ENCODE measurements around the gene TLNRD1. TPM values are rescaled to one million over a fixed set of nuclear protein-coding genes. Genes with fewer than 3 reads are reported as not detected.

TLNRD1 gene
- total RNA-seq, 2 donors from 2014 or later, result 17.5 to 17.6 TPM

DNA sequence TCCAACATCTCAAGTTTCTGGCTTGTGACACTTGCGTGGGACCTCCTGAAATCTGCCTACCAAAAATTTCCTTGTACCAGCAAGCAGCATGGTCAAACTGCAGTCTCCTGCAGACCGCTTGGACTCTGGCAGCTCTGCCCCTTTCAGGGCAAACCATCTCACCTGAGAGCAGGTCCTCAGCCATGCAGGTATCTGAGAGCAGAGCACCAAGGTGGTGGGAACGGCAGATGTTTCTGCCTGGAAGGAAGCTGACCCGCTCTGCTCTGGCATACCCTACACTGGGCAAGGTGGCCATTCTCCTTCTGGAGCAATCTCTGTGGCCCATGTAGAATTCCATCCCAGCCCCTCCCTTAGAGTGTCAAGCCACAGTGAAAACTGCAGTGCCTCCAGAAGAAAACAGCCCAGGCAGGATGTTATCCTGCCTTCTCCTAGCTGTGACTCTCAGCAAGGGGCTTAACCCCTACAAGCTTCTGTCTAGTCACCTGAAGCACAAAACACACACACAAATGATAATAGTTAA is 32.7 kb upstream of the TLNRD1 start:
- Mint-ChIP-seq H3K4me1 (peaks cover 17% of the 10 kb centered on the region), H3K27me3 (no peaks in the 10 kb centered on the region), H3K4me3 (no peak overlapping the region), H3K36me3 (ENCODE audit: low read depth) (peaks cover 8% of the 10 kb centered on the region), H3K27ac (no peak overlapping the region)
- H3K9me3 ChIP-seq (ENCODE audit: control insufficient read depth, low read length, poor library complexity, severe bottlenecking), result no peaks in the 10 kb centered on the region
- ATAC-seq (no peak), DNase-seq (no peak)

DNA sequence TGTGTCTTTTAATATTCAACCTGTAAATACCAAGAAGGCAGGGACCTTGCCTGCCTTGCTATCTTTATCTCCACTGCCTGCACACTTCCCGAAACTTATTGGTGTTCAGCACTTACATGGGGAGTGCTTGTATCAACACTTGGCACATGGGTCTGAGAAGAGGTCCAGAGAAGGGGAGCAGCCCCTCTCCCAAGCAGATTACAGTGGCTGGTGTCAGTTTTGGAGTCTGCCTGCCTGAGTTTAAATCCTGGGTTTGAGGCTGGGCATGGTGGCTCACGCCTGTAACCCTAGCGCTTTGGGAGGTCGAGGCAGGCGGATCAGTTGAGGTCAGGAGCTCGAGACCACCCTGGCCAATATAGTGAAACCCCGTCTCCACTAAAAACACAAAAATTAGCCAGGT is 31.4 kb upstream of the TLNRD1 start:
- Mint-ChIP-seq H3K27me3 (no peaks in the 10 kb centered on the region), H3K4me3 (no peak overlapping the region), H3K27ac (no peak overlapping the region), H3K4me1 (peaks cover 16% of the 10 kb centered on the region), H3K36me3 (ENCODE audit: low read depth) (peaks cover 6% of the 10 kb centered on the region)
- no peak for ATAC-seq
- no peaks in the 10 kb centered on the region for H3K9me3 ChIP-seq (ENCODE audit: control insufficient read depth, low read length, poor library complexity, severe bottlenecking)
- DNase-seq, result no peak

- H3K27me3 Mint-ChIP-seq, result no peaks in the 10 kb centered on the region
- H3K27ac Mint-ChIP-seq, result no peak overlapping the region
- peaks cover 16% of the 10 kb centered on the region for H3K4me1 Mint-ChIP-seq
- no peaks in the 10 kb centered on the region for H3K9me3 ChIP-seq (ENCODE audit: control insufficient read depth, low read length, poor library complexity, severe bottlenecking)
- no peak overlapping the region for H3K4me3 Mint-ChIP-seq
- peak; percentile 73 for ATAC-seq
- peaks cover 5% of the 10 kb centered on the region for H3K36me3 Mint-ChIP-seq (ENCODE audit: low read depth)
- peak; percentile 26 to 52 (median 30) for DNase-seq
Observed at GRCh38 chr15:80970018-80970657, 30.6 kb upstream of the TLNRD1 start.

DNA sequence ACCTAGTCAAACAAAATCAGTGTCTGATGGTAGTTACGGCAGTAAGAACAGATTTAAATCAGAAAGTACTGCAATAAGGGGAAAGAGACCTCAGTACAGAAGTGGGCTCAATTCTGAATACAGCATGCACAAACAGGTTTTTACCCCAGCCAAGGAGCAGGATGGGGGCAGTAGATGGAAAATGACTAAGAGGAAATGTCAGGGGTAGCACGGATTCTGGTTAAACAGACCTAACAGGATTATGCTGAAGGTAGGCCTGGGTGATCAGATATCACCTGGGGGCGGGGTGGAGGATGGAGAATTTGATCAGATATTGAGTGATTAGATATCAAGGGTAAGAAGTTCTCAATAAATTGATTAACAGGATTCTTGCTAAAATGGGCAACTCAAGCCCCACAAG is 30.1 kb upstream of the TLNRD1 start:
- Mint-ChIP-seq H3K27ac (no peak overlapping the region), H3K36me3 (ENCODE audit: low read depth) (peaks cover 5% of the 10 kb centered on the region)
- ATAC-seq, result no peak

GRCh38 chr15:80971143-80971542 is 29.6 kb upstream of the TLNRD1 start:
- no peaks in the 10 kb centered on the region for H3K27me3 Mint-ChIP-seq
- peaks cover 5% of the 10 kb centered on the region for H3K36me3 Mint-ChIP-seq (ENCODE audit: low read depth)
- H3K27ac Mint-ChIP-seq, result no peak overlapping the region
- no peaks in the 10 kb centered on the region for H3K9me3 ChIP-seq (ENCODE audit: control insufficient read depth, low read length, poor library complexity, severe bottlenecking)
- peaks cover 21% of the 10 kb centered on the region for H3K4me1 Mint-ChIP-seq
- DNase-seq (no peak), ATAC-seq (no peak)
- no peak overlapping the region for H3K4me3 Mint-ChIP-seq

More for the DNA sequence above, 30.1 kb upstream of the TLNRD1 start:
- Mint-ChIP-seq H3K27me3 (no peaks in the 10 kb centered on the region), H3K4me3 (no peak overlapping the region), H3K4me1 (peaks cover 21% of the 10 kb centered on the region)
- no peaks in the 10 kb centered on the region for H3K9me3 ChIP-seq (ENCODE audit: control insufficient read depth, low read length, poor library complexity, severe bottlenecking)
- DNase-seq, result no peak

DNA sequence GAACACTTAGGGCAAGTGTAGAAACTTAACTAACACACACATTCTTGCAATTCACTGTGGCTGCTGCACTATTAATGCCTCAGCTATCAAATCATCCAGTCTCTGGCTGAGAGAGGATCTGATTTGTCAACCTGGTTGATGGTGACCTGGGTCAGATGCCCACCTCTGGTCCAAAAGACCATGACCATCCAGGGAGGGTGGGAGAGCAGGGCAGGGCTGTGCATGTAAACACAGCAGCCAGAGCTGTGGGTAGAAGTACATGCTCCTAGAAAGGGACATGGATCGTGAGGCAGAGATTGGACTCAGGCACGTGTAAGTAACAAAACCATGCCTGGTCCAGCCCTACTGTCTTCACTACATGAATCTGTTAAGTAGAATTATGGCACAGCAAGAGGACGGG is 28.4 kb upstream of the TLNRD1 start:
- no peaks in the 10 kb centered on the region for H3K27me3 Mint-ChIP-seq
- H3K36me3 Mint-ChIP-seq (ENCODE audit: low read depth), result peaks cover 3% of the 10 kb centered on the region
- no peak for DNase-seq
- H3K27ac Mint-ChIP-seq, result no peak overlapping the region
- ATAC-seq, result no peak
- H3K4me1 Mint-ChIP-seq, result peaks cover 23% of the 10 kb centered on the region
- no peaks in the 10 kb centered on the region for H3K9me3 ChIP-seq (ENCODE audit: control insufficient read depth, low read length, poor library complexity, severe bottlenecking)
- no peak overlapping the region for H3K4me3 Mint-ChIP-seq

- Mint-ChIP-seq H3K4me3 (peak overlapping the region; percentile 7), H3K27me3 (no peaks in the 10 kb centered on the region), H3K36me3 (ENCODE audit: low read depth) (peaks cover 5% of the 10 kb centered on the region), H3K27ac (peak overlapping the region; percentile 68), H3K4me1 (peaks cover 31% of the 10 kb centered on the region)
- no peak for DNase-seq
- no peaks in the 10 kb centered on the region for H3K9me3 ChIP-seq (ENCODE audit: control insufficient read depth, low read length, poor library complexity, severe bottlenecking)
- ATAC-seq, result no peak
Observed at GRCh38 chr15:80974914-80975313, 25.8 kb upstream of the TLNRD1 start.

DNA sequence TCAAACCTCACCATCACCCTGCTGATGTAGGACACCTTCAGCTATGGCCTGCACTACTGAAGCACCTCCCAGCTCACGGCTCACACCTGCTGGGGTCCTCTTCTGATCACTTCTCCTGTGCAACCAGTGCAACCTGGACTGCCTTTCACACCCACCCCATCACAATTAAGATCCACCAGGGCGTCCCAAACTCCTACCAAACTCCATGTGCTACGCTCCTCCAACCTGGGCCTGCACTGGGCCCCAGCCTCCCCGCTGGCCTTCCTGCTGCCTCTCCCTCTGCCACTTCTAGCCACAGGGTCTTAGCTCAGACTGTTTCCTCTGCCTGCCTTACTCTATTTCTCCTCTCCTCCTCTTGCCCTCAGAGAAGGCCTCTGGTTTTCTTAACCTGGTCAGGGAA is 23.9 kb upstream of the TLNRD1 start:
- no peak for ATAC-seq
- no peak overlapping the region for H3K4me3 Mint-ChIP-seq
- H3K36me3 Mint-ChIP-seq (ENCODE audit: low read depth), result peaks cover 2% of the 10 kb centered on the region
- no peaks in the 10 kb centered on the region for H3K9me3 ChIP-seq (ENCODE audit: control insufficient read depth, low read length, poor library complexity, severe bottlenecking)
- H3K4me1 Mint-ChIP-seq, result peaks cover 24% of the 10 kb centered on the region
- no peaks in the 10 kb centered on the region for H3K27me3 Mint-ChIP-seq
- peak overlapping the region; percentile 76 for H3K27ac Mint-ChIP-seq
- no peak for DNase-seq

GRCh38 chr15:80977627-80978036 is 23.1 kb upstream of the TLNRD1 start:
- no peaks in the 10 kb centered on the region for H3K27me3 Mint-ChIP-seq
- peak overlapping the region; percentile 76 for H3K27ac Mint-ChIP-seq
- no peaks in the 10 kb centered on the region for H3K9me3 ChIP-seq (ENCODE audit: control insufficient read depth, low read length, poor library complexity, severe bottlenecking)
- H3K4me3 Mint-ChIP-seq, result no peak overlapping the region
- DNase-seq, result peak in 2 of 3 donors; percentile 11 to 12
- peaks cover 30% of the 10 kb centered on the region for H3K4me1 Mint-ChIP-seq
- peaks cover 2% of the 10 kb centered on the region for H3K36me3 Mint-ChIP-seq (ENCODE audit: low read depth)
- ATAC-seq, result peak; percentile 61

- DNase-seq (no peak), ATAC-seq (no peak)
- peaks cover 35% of the 10 kb centered on the region for H3K4me1 Mint-ChIP-seq
- H3K9me3 ChIP-seq (ENCODE audit: control insufficient read depth, low read length, poor library complexity, severe bottlenecking), result no peaks in the 10 kb centered on the region
- H3K27ac Mint-ChIP-seq, result peak overlapping the region; percentile 4
- peaks cover 5% of the 10 kb centered on the region for H3K36me3 Mint-ChIP-seq (ENCODE audit: low read depth)
- H3K4me3 Mint-ChIP-seq, result no peak overlapping the region
- no peaks in the 10 kb centered on the region for H3K27me3 Mint-ChIP-seq
Observed at GRCh38 chr15:80978685-80979329, 21.9 kb upstream of the TLNRD1 start.

GRCh38 chr15:80979538-80980200 is 21.1 kb upstream of the TLNRD1 start:
- ATAC-seq (no peak), DNase-seq (no peak)
- no peak overlapping the region for H3K4me3 Mint-ChIP-seq
- no peaks in the 10 kb centered on the region for H3K9me3 ChIP-seq (ENCODE audit: control insufficient read depth, low read length, poor library complexity, severe bottlenecking)
- H3K36me3 Mint-ChIP-seq (ENCODE audit: low read depth), result peaks cover 5% of the 10 kb centered on the region
- peaks cover 38% of the 10 kb centered on the region for H3K4me1 Mint-ChIP-seq
- no peaks in the 10 kb centered on the region for H3K27me3 Mint-ChIP-seq
- no peak overlapping the region for H3K27ac Mint-ChIP-seq

- DNase-seq (no peak), ATAC-seq (no peak)
- Mint-ChIP-seq H3K4me3 (no peak overlapping the region), H3K36me3 (ENCODE audit: low read depth) (peaks cover 5% of the 10 kb centered on the region), H3K4me1 (peaks cover 43% of the 10 kb centered on the region), H3K27me3 (no peaks in the 10 kb centered on the region), H3K27ac (peak overlapping the region; percentile 81)
- H3K9me3 ChIP-seq (ENCODE audit: control insufficient read depth, low read length, poor library complexity, severe bottlenecking), result no peaks in the 10 kb centered on the region
Observed at GRCh38 chr15:80982205-80982604, 18.5 kb upstream of the TLNRD1 start.

DNA sequence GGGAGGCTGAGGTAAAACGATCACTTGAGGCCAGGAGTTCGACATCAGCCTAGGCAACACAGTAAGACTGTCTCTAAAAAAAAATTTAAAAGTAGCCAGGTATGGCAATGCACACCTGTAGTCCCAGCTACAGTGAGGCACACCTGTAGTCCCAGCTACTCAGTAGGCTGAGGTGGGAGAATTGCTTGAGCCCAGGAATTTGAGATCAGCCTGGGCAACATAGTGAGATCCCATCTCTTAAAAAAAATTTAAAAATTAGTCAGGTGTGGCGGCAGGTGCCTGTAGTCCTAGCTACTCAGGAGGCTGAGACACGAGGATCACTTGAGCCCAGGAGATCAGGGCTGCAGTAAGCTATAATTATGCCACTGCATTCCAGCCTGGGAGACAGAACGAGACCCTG is 17.9 kb upstream of the TLNRD1 start:
- ATAC-seq, result no peak
- no peaks in the 10 kb centered on the region for H3K9me3 ChIP-seq (ENCODE audit: control insufficient read depth, low read length, poor library complexity, severe bottlenecking)
- Mint-ChIP-seq H3K27me3 (no peaks in the 10 kb centered on the region), H3K4me1 (peaks cover 38% of the 10 kb centered on the region), H3K36me3 (ENCODE audit: low read depth) (peaks cover 5% of the 10 kb centered on the region), H3K4me3 (no peak overlapping the region), H3K27ac (peak overlapping the region; percentile 81)
- no peak for DNase-seq
